ENCODE data around the gene MCRS1. TPM values are rescaled to one million over a fixed set of nuclear protein-coding genes. Genes with fewer than 3 reads are reported as not detected.

Gene MCRS1
- total RNA-seq, 1 experiment from 2014 or later: 66.9 TPM

DNA sequence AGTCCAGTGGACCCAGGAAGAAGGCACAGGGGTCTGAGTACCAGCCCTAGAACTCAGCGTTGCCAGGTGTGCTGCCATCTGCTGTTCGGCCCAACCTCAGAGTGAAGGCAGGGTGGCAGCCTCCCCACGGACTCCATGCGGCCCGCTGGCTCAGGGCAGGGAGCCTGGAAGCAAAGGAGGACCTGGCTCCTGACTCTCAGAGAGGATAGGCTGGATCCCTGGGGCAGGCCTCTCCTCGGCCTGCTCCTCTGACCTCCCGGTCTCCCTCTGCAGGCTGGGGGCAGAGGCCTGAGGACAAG lies 10.1 kb downstream of the MCRS1 start:
- intact Hi-C loops (cut with micrococcal nuclease; ENCODE audit: unreplicated experiment): no loop called here
- no peaks in the 10 kb centered on the region for H3K27me3 ChIP-seq (ENCODE audit: insufficient read depth, low read depth)
- no peak overlapping the region for H3K27ac ChIP-seq
- H3K9me2 ChIP-seq (ENCODE audit: insufficient read depth): no peaks in the 10 kb centered on the region
- TF ChIP-seq, protein P1, sequence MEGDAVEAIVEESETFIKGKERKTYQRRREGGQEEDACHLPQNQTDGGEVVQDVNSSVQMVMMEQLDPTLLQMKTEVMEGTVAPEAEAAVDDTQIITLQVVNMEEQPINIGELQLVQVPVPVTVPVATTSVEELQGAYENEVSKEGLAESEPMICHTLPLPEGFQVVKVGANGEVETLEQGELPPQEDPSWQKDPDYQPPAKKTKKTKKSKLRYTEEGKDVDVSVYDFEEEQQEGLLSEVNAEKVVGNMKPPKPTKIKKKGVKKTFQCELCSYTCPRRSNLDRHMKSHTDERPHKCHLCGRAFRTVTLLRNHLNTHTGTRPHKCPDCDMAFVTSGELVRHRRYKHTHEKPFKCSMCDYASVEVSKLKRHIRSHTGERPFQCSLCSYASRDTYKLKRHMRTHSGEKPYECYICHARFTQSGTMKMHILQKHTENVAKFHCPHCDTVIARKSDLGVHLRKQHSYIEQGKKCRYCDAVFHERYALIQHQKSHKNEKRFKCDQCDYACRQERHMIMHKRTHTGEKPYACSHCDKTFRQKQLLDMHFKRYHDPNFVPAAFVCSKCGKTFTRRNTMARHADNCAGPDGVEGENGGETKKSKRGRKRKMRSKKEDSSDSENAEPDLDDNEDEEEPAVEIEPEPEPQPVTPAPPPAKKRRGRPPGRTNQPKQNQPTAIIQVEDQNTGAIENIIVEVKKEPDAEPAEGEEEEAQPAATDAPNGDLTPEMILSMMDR (conservative IDR thresholded peaks at IDR 0.05): no peak; the same call in 1 of the 2 replicates
- TF ChIP-seq EZH2 (IDR thresholded peaks at IDR 0.05; ENCODE audit: low read depth): no peak
- no peaks in the 10 kb centered on the region for H4K20me1 ChIP-seq (ENCODE audit: insufficient read depth)
- BruUV-seq (replicated peaks): no TSS peak
- H2AFZ ChIP-seq: no peak overlapping the region
- ChIA-PET CTCF (no interaction called here), POLR2A (ENCODE audit: unreplicated experiment) (no interaction called here)
- DNase-seq: no peak
- H3K4me1 ChIP-seq (replicated peaks; ENCODE audit: insufficient read depth): no peaks in the 10 kb centered on the region
- no peaks in the 10 kb centered on the region for H3K9me3 ChIP-seq (ENCODE audit: insufficient read depth, low read depth)
- H3F3A ChIP-seq (ENCODE audit: insufficient read depth, low read depth): no peaks in the 10 kb centered on the region
- H3K36me3 ChIP-seq (ENCODE audit: low read depth): peaks cover 20% of the 10 kb centered on the region; the same call in 1 of the 2 replicates
- no peaks in the 10 kb centered on the region for H3K79me2 ChIP-seq (ENCODE audit: low read depth)
- H3K4me2 ChIP-seq: no peak overlapping the region
- no peak overlapping the region for H3K4me3 ChIP-seq

DNA sequence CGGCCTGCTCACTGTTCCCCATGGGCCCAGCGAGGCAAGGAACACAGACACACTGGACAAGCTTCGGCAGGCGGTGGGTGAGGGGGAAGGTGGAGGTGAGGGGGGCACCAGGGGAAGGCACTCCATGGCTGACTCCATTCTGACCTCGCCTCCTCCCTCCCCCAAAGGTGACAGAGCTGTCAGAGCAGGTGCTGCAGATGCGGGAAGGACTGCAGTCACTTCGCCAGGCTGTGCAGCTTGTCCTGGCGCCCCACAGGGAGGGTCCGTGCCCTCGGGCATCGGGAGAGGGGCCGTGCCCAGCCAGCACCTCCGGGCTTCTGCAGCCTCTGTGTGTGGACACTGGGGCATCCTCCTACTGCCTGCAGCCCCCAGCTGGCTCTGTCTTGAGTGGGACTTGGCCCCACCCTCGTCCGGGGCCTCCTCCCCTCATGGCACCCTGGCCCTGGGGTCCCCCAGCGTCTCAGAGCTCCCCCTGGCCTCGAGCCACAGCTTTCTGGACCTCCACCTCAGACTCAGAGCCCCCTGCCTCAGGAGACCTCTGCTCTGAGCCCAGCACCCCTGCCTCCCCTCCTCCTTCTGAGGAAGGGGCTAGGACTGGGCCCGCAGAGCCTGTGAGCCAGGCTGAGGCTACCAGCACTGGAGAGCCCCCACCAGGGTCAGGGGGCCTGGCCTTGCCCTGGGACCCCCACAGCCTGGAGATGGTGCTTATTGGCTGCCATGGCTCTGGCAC lies 10.6 kb downstream of the MCRS1 start:
- CTCF ChIA-PET: no interaction called here

DNA sequence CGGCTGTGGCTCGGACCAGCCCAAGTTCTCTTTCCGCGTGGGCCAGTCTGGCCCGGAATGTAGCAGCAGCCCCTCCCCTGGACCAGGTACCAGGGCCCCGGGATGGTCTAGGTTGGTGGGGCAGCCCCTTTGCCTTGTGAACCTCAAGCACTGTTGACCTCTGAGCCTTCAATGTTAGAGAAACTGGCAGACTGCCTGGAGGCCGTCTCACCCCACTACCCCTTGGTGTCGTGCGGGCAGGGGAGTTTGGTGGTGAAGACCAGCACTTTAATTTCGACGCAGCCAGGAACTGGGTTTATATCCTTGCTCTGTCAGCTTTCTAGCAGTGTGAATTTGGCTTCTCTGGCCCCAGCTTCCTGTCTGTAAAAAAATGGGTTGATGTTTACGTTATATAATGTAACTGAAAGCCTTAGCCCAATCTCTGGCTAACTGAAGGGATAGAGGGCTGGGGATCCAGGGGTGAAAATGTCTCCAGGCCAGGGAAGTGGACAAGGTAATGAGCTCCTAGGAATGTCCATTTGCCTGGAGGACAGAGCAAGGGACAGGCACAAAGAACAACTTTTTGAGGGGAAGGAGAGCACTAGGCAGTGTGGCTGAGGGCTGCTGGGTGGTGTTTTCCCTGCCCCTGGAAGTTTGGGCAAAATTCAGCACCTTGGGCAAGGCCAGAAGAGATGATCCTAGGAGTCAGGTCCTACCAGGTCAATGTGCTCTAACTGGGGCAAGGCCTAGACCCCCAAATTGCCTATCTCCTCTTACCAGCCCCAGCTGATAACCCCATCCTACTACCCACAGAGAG lies 11.4 kb downstream of the MCRS1 start:
- peaks cover 4% of the 10 kb centered on the region; the same call in 1 of the 2 replicates for H3K27me3 ChIP-seq (ENCODE audit: insufficient read depth, low read depth)
- POLR2A ChIA-PET (ENCODE audit: unreplicated experiment): no interaction called here
- intact Hi-C loops (cut with micrococcal nuclease; ENCODE audit: unreplicated experiment): no loop called here
- H3K36me3 ChIP-seq (ENCODE audit: low read depth): peaks cover 9% of the 10 kb centered on the region; the same call in 1 of the 2 replicates
- no peaks in the 10 kb centered on the region for H3K79me2 ChIP-seq (ENCODE audit: low read depth)
- no peak overlapping the region for H3K4me3 ChIP-seq
- H3K4me2 ChIP-seq: no peak overlapping the region
- H2AFZ ChIP-seq: no peak overlapping the region
- H3F3A ChIP-seq (ENCODE audit: insufficient read depth, low read depth): no peaks in the 10 kb centered on the region
- no peak overlapping the region for H3K27ac ChIP-seq
- CTCF ChIA-PET: interaction anchor here (0.5 kb wide), 1 partner anchor 30 kb away, joined by 4 read pairs; no protein-coding TSS in a partner anchor
- H4K20me1 ChIP-seq (ENCODE audit: insufficient read depth): no peaks in the 10 kb centered on the region
- H3K9me3 ChIP-seq (ENCODE audit: insufficient read depth, low read depth): no peaks in the 10 kb centered on the region
- no peaks in the 10 kb centered on the region for H3K9me2 ChIP-seq (ENCODE audit: insufficient read depth)
- no peak for TF ChIP-seq EZH2 (IDR thresholded peaks at IDR 0.05; ENCODE audit: low read depth)
- TF ChIP-seq, protein P1 (conservative IDR thresholded peaks at IDR 0.05): no peak
- H3K4me1 ChIP-seq (replicated peaks; ENCODE audit: insufficient read depth): no peaks in the 10 kb centered on the region
- no peak for DNase-seq
- no TSS peak for BruUV-seq (replicated peaks)

More for the DNA sequence above, 10.6 kb downstream of the MCRS1 start:
- Histone ChIP-seq H3K79me2 (ENCODE audit: low read depth) (no peaks in the 10 kb centered on the region), H3K9me2 (ENCODE audit: insufficient read depth) (no peaks in the 10 kb centered on the region), H3K4me2 (no peak overlapping the region), H3K4me1 (replicated peaks; ENCODE audit: insufficient read depth) (no peaks in the 10 kb centered on the region), H4K20me1 (ENCODE audit: insufficient read depth) (no peaks in the 10 kb centered on the region), H3K9me3 (ENCODE audit: insufficient read depth, low read depth) (no peaks in the 10 kb centered on the region), H3K27ac (no peak overlapping the region), H3F3A (ENCODE audit: insufficient read depth, low read depth) (no peaks in the 10 kb centered on the region), H3K36me3 (ENCODE audit: low read depth) (peaks cover 16% of the 10 kb centered on the region; the same call in 1 of the 2 replicates), H2AFZ (no peak overlapping the region), H3K4me3 (no peak overlapping the region), H3K27me3 (ENCODE audit: insufficient read depth, low read depth) (peaks cover 2% of the 10 kb centered on the region; the same call in 1 of the 2 replicates)
- TF ChIP-seq EZH2 (IDR thresholded peaks at IDR 0.05; ENCODE audit: low read depth): no peak
- TF ChIP-seq, protein P1 (conservative IDR thresholded peaks at IDR 0.05): no peak
- no peak for DNase-seq
- no TSS peak for BruUV-seq (replicated peaks)
- intact Hi-C loops (cut with micrococcal nuclease; ENCODE audit: unreplicated experiment): no loop called here
- POLR2A ChIA-PET (ENCODE audit: unreplicated experiment): no interaction called here

All from PC-9 (cell line).